Nucleus accumbens (tissue), 56 donors: ENCODE results near the gene SLC22A23.

Source experiments
- DNase-seq, 56 donors: peaks; one replicate each; lab custom pipeline; 2025; lab: John Stamatoyannopoulos, UW

Gene SLC22A23

GRCh38 chr6:3480009-3480408, 23.2 kb upstream of the SLC22A23 start:
- no peak for DNase-seq

- no peak for DNase-seq
These were observed 16.9 kb upstream of the SLC22A23 start for GRCh38 chr6:3473773-3474172.

GRCh38 chr6:3471711-3472110, 14.9 kb upstream of the SLC22A23 start:
- no peak for DNase-seq

- DNase-seq = no peak
These were observed 14.4 kb upstream of the SLC22A23 start for GRCh38 chr6:3471286-3471685.

- no peak for DNase-seq
These were observed 11.7 kb upstream of the SLC22A23 start for GRCh38 chr6:3468585-3468984.

- DNase-seq = no peak
These were observed 11.1 kb upstream of the SLC22A23 start for GRCh38 chr6:3467996-3468395.

GRCh38 chr6:3466488-3467219, 9.8 kb upstream of the SLC22A23 start:
- DNase-seq = no peak

GRCh38 chr6:3460253-3460652, 3.4 kb upstream of the SLC22A23 start:
- no peak for DNase-seq

GRCh38 chr6:3458706-3459421, 2.0 kb upstream of the SLC22A23 start:
- peak in 33 of 56 donors; percentile 9 to 77 (median 32) for DNase-seq

- DNase-seq = peak in 41 of 56 donors; percentile 7 to 71 (median 49)
These were observed 1.1 kb upstream of the SLC22A23 start for GRCh38 chr6:3457710-3458602.

- no peak for DNase-seq
These were observed 404 bp downstream of the SLC22A23 start for GRCh38 chr6:3456395-3456897.

GRCh38 chr6:3455569-3456394, 1.1 kb downstream of the SLC22A23 start:
- peak in 40 of 56 donors; percentile 10 to 72 (median 48) for DNase-seq

- peak in 23 of 56 donors; percentile 11 to 78 (median 53) for DNase-seq
These were observed 1.7 kb downstream of the SLC22A23 start for GRCh38 chr6:3455147-3455568.

GRCh38 chr6:3454273-3455010, 2.4 kb downstream of the SLC22A23 start:
- DNase-seq = no peak

- DNase-seq = peak in 1 of 56 donors; percentile 22
These were observed 3.2 kb downstream of the SLC22A23 start for GRCh38 chr6:3453413-3454272.

- no peak for DNase-seq
These were observed 5.4 kb downstream of the SLC22A23 start for GRCh38 chr6:3451498-3451897.

GRCh38 chr6:3450888-3451287, 6.0 kb downstream of the SLC22A23 start:
- no peak for DNase-seq

GRCh38 chr6:3449750-3450305, 7.0 kb downstream of the SLC22A23 start:
- no peak for DNase-seq
